ENCODE results near the gene NUP35. TPM values are rescaled to one million over a fixed set of nuclear protein-coding genes. Genes with fewer than 3 reads are reported as not detected.

NUP35 gene
- total RNA-seq, 4 donors from 2014 or later: 3.6 to 9.7 (median 5.6) TPM

DNA sequence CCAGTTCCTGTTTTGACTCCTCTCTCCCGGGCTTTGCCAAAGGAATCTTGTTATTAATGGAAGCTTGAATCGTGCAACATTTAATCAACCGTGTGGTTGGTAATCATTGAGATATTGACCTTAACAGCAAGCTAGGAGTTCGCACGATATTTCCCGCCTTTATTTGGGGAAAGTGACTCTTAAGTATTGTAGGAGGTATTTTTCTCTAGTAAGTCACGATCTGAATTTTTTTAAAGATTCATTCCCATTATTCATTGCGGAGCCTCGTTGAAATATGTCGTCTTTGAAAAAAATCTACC is 663 bp downstream of the NUP35 start:
- peak overlapping the region; percentile 85 to 90 (median 88) for H3K27ac ChIP-seq
- intact Hi-C loops (cut with DNase I; ENCODE audit: low total_unique reads): loop anchor here (1.0 to 10.0 kb wide), 3 partner anchors 47 to 1230 kb away; partner anchors contain the start of genes DUSP19, ITPRID2 and NCKAP1
- no peaks in the 10 kb centered on the region for H3K9me3 ChIP-seq
- no peak for TF ChIP-seq CTCF (IDR thresholded peaks at IDR 0.05 in 4 of 5, conservative IDR thresholded peaks at IDR 0.05 in 1 of 5)
- TF ChIP-seq POLR2A (IDR thresholded peaks at IDR 0.05): no peak
- peaks cover 0 to 6% of the 10 kb centered on the region in 2 donors for H3K36me3 ChIP-seq
- DNase-seq (no peak), ATAC-seq (no peak)
- H3K4me3 ChIP-seq: peak overlapping the region; percentile 78 to 99 (median 82)
- in situ Hi-C loops (cut with MboI; ENCODE audit: low sequenced_read_pairs in 4 of 4): loop anchor here in 1 of 4 donors (10.0 kb wide), 1 partner anchor 50 kb away; the partner anchor contains the start of gene DUSP19
- peaks cover 12 to 16% of the 10 kb centered on the region in 2 donors for H3K4me1 ChIP-seq
- no peaks in the 10 kb centered on the region for H3K27me3 ChIP-seq

DNA sequence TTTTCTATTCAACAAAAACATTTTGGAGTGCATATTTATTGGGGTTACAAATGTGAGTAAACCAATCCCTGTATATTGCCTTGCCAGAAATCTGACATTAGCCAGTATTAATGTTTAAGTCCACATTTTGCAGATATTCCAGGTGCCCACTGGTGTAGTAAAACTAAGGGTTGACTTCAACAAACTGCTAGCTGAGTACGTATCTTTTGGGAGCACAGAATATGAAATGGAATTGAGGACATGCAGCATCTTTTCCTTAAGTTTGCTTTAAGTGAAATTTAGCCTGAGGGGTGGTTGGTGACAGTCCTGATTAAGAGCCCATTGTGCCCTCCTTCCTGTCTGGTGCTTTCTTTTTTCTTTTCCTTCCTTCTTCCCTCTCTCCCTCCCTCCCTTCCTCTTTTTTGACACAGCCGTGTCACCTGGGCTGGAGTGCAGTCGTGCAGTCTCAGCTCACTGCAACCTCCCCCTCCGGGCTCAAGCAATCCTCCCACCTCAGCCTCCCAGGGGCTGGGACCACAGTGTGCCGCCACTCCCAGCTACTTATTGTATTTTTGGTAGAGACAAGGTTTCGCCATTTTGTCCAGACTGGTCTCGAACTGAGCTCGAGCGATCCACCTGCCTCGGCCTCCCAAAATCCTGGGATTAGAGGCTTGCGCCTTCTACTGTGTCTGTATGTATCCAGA is 1.6 kb downstream of the NUP35 start:
- intact Hi-C loops (cut with DNase I; ENCODE audit: low total_unique reads): loop anchor here (2.0 to 10.0 kb wide), 2 partner anchors 87 to 1231 kb away; partner anchors contain the start of genes ITPRID2 and NCKAP1
- Histone ChIP-seq H3K9me3 (no peaks in the 10 kb centered on the region), H3K36me3 (peaks cover 0 to 11% of the 10 kb centered on the region in 2 donors), H3K27ac (no peak overlapping the region), H3K4me3 (peak overlapping the region in 3 of 4 donors; percentile 78 to 99 (median 83)), H3K4me1 (peaks cover 12 to 16% of the 10 kb centered on the region in 2 donors), H3K27me3 (no peaks in the 10 kb centered on the region)
- no peak for DNase-seq
- ATAC-seq: no peak
- TF ChIP-seq POLR2A (IDR thresholded peaks at IDR 0.05) (no peak), CTCF (IDR thresholded peaks at IDR 0.05 in 4 of 5, conservative IDR thresholded peaks at IDR 0.05 in 1 of 5) (no peak)
- in situ Hi-C loops (cut with MboI; ENCODE audit: low sequenced_read_pairs in 4 of 4): loop anchor here in 1 of 4 donors (10.0 kb wide), 1 partner anchor 51 kb away; the partner anchor contains the start of gene DUSP19

GRCh38 chr2:183126635-183127034 is 2.4 kb downstream of the NUP35 start:
- ATAC-seq (no peak), DNase-seq (no peak)
- intact Hi-C loops (cut with DNase I; ENCODE audit: low total_unique reads): loop anchor here (10.0 kb wide), 1 partner anchor 1232 kb away; the partner anchor contains the start of gene ITPRID2
- Histone ChIP-seq H3K36me3 (peaks cover 0 to 17% of the 10 kb centered on the region in 2 donors), H3K4me1 (peaks cover 12 to 16% of the 10 kb centered on the region in 2 donors), H3K9me3 (no peaks in the 10 kb centered on the region), H3K27me3 (no peaks in the 10 kb centered on the region), H3K27ac (no peak overlapping the region), H3K4me3 (no peak overlapping the region)
- TF ChIP-seq POLR2A (IDR thresholded peaks at IDR 0.05) (no peak), CTCF (IDR thresholded peaks at IDR 0.05 in 4 of 5, conservative IDR thresholded peaks at IDR 0.05 in 1 of 5) (no peak)
- in situ Hi-C loops (cut with MboI; ENCODE audit: low sequenced_read_pairs in 4 of 4): loop anchor here in 1 of 4 donors (10.0 kb wide), 1 partner anchor 52 kb away; the partner anchor contains the start of gene DUSP19

DNA sequence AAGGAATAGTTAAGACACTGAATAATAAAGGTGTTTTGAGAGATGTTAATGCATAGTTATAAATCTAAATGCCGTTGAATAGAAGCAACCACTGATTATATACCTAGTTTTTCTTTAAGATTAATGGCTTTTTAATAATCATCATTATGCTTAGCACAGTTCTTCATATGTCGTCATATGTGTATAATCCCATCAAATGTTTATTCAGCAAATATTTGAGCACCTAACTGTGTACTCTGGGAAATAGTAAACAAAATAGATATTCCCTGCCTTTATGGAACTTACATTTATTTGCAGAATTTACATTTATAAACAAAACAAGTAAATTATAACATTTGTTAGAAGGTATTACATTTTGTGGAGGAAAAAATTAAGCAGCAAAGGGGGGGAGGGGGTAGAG is 9.8 kb downstream of the NUP35 start:
- ATAC-seq (no peak), DNase-seq (no peak)
- Histone ChIP-seq H3K4me3 (no peak overlapping the region), H3K36me3 (peaks cover 0 to 21% of the 10 kb centered on the region in 2 donors), H3K4me1 (no peaks in the 10 kb centered on the region), H3K27me3 (no peaks in the 10 kb centered on the region), H3K9me3 (no peaks in the 10 kb centered on the region), H3K27ac (no peak overlapping the region)
- TF ChIP-seq CTCF (IDR thresholded peaks at IDR 0.05 in 4 of 5, conservative IDR thresholded peaks at IDR 0.05 in 1 of 5) (no peak), POLR2A (IDR thresholded peaks at IDR 0.05) (no peak)
- intact Hi-C loops (cut with DNase I; ENCODE audit: low total_unique reads) (no loop called here), in situ Hi-C loops (cut with MboI; ENCODE audit: low sequenced_read_pairs in 4 of 4) (no loop called here)

All from gastrocnemius medialis (tissue), 4 donors.